SHP77 treated with DMSO at 0.1 percent for 48 hours (cell line): Measurements from ENCODE around the gene MYL2.

ENCODE experiments used
- DNase-seq: peaks from one replicate; lab custom pipeline; 2025; lab: John Stamatoyannopoulos, UW

Gene MYL2

GRCh38 chr12:110930348-110931314 is 10.3 kb upstream of the MYL2 start:
- no peak for DNase-seq

DNA sequence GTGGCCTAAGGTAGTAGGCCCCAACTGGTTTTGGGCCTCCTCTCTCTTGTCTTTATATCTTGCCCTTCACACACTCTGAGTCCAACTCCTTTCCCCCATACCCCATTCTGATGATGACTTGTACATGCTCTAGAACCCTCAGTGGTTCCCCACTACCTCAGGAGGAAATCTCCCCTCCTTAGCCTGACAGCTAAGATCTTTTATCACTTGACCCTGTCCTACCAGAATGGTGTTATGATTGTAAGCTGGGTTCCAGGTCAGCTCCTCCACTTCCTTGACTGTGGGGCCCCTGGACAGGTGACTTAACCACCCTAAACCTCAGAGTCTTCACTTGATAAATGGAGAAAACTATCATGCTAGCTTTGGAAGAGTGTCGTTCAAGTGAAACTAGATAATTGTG is 9.4 kb upstream of the MYL2 start:
- no peak for DNase-seq

DNA sequence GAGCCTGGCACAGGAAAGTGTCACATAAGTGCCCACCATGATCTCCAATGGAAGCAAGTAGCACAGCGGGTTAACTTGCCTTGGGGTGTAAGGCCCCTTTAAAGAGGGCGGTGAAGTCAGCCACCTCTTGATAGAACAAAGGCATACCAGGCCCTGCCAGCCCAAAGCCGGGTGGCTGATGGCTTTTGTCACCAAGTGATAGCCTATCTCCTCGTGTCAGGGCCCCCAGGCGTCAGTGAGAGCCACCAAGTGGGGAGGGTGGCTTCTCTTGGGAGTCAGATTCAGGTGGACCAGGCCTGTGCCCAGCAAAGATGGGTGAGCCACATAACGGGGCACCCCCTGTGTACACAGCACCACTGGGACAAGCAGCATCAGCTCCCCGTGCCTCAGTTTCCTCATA is 8.3 kb upstream of the MYL2 start:
- no peak for DNase-seq

DNA sequence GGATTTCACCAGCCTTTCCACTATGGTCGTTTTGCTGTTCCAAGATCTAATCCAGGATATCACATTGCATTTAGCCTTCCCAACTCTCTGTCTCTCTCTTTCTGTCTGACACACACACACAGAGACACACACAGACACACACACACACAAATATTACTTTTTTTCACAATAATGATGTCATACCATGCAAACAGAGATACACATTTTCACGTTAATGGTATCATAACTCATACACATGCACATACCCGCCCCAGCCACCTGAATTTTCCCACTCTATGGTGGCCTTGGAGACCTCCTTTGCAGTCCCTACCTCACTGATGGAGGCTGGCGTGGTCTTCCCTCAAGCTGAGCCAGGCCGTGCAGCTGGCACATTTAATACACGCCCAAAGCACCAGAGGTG is 7.2 kb upstream of the MYL2 start:
- DNase-seq, result no peak

GRCh38 chr12:110923692-110924334 is 3.4 kb upstream of the MYL2 start:
- DNase-seq, result no peak

DNA sequence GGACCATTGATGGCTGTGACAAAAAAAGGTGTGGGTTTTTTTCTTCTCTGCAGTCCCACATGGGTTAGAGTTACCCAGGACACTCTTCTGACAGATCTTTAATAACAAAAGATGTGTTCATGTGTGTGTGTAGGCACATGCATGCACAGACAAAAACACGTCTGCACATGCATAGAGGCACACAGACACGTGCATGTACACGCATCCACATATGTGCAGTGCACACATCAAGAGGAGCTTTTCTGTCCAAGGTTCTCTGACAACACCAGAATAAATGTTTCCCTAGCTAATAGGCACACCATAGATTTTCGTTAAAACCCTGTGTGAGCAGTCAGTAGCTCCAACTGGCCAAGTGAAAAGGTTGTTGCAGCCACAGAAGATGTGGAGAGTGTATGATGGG is 2.8 kb upstream of the MYL2 start:
- DNase-seq, result no peak

DNA sequence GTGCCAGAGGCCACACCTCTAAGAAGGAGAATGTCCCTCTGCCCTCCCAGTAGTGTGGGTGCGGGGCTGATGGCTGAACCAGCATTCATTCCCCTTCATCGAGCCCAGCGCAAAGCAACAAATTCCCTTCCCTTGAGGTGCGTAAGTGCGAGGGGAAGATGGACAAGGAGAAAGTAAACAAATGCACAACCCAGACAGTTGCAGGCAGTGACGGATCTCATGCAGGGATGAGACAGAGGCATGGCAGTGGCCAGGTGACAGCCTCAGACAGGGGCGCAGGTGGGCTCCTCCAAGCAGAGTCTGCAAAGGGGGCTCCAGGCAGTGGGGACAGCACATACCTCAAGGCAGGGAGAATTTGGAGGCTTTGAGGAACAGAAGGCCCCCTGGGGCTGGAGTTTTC is 2.3 kb upstream of the MYL2 start:
- DNase-seq, result no peak

DNA sequence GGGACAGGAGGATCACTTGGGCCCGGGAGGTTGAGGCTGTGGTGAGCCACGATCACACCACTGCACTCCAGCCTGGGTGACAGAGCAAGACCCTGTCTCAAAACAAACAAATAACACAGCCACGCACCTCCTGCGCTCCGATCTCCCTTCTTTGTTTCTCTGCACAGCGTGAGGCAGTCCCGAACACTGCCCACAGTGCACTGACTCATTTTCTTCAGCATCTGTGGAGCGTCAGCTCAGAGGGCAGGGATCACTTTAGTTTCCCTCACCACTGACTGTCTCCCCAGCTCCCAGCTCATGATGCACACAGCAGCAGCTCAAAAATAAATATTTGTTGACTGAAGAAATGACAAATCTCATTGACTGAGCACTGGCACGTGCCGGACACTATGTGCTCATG is 883 bp upstream of the MYL2 start:
- no peak for DNase-seq

DNA sequence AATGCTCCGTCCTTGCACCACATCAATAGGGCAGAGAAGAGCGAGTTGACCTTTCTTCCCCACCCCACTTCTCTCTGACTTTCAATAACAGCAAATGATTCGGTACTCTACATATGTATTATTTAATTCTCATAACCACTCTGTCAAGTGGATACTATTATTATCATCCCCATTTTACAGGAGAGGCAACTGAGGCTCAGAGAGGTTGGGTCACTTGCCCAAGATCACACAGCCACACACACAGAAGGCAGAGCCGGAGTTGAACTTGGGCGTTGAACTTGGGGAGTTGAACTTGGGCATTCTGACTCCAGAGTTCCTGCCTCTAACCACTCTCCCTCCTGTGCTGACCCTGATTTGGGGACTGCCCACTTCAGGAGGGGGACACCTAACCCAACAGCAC is 659 bp downstream of the MYL2 start:
- no peak for DNase-seq

DNA sequence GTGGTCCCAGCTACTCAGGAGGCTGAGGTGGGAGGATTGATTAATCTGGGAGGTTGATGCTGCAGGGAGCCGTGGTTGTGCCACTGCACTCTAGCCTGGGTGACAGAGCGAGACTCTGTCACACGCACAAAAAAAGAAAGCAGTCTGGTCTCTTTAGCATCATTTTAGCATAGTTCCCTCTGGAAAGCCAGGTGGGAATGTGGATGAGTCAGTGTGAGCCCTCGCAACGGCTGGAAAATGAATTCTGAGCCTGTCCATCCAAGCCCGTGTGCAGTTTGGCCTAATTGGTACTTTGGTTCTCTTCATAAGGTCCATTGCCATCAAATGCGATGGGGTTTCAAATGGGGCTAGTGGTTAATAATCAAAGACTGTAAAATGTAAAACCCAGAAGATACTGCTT is 2.4 kb downstream of the MYL2 start:
- no peak for DNase-seq

DNA sequence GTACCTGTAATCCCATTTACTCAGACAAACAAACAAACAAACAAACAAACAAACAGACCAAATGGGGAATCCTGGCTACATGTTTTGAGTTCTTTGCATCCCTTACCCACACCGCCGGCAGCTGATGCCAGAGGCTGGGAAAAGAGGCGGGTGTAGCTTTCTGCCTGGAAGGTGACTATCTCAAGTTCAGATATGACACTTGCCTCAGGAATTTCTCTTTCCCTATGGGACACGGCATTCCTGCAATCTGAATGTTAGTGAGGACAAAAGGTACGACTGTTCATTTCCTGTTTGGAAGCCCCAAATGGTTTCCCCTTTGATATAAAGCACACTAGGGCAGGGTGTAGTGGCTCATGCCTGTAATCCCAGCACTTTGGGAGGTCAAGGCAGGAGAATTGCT is 2.9 kb downstream of the MYL2 start:
- no peak for DNase-seq

DNA sequence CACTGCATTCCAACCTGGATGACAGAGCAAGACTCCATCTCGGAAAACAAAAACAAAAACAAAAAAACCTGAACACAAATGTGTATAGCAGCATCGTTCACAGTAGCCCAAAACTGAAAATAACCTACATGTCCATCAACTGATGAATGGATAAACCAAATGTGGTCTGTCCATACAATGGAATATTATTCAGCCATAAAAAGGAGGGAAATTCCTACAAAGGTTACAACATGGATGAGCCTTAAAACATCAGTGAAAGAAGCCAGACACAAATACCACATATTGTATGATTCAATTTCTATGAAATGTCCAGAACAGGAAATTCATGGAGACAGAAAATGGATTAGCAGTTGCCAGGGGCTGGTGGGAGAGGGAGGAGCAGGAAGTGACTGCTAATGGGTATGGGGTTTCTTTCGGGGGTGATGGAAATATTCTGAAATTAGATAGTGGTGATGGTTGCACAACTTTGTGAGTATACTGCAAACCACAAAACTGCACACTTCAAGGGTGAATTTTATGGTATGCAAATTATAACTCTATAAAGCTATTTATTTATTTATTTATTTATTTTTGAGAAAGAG is 4.0 kb downstream of the MYL2 start:
- DNase-seq, result no peak

- DNase-seq, result no peak
These were observed 7.0 kb downstream of the MYL2 start for GRCh38 chr12:110913119-110914056.

GRCh38 chr12:110912263-110912662 is 8.1 kb downstream of the MYL2 start:
- DNase-seq, result no peak

GRCh38 chr12:110908377-110909152 is 11.8 kb downstream of the MYL2 start:
- DNase-seq, result no peak

- DNase-seq, result no peak
These were observed 12.8 kb downstream of the MYL2 start for GRCh38 chr12:110907583-110907982.

DNA sequence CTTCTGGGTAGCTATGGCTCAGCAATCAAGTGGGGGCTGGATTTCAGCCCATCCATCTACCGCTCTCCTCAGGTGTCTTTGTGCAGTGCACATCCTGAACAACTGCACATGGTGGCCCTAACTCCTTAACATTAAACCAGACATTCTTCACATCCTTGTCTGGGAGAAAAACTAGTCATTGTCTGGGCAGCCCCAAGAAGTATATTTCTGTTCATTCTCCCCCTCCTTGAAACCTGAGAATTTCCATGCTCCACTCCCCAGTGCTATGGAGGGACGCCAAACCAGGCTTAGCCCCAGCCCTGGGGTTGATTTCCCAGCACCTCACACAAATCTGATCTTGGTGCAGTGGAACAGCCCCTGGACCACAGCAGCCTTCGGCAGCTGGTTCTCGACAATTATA is 13.4 kb downstream of the MYL2 start:
- no peak for DNase-seq

DNA sequence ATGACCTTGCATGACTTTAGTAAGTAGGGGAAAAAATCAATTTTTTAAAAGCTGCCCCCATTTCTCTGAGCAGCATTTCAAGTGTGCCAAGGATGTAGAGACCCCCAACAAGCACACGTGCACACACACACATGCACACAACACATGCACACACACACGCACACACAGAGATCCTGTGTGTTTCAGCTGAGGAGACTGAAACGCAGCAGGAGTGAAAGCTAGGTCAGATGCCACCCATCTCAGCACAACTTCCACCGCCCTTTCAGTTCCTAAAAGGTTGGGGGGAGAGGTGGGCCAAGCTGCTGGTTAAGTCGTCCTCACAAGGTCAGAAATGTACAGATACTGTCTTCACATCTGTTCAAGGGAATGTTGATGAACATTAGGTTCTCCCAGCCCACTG is 13.9 kb downstream of the MYL2 start:
- DNase-seq, result no peak

- no peak for DNase-seq
These were observed 14.3 kb downstream of the MYL2 start for GRCh38 chr12:110906083-110906482.

DNA sequence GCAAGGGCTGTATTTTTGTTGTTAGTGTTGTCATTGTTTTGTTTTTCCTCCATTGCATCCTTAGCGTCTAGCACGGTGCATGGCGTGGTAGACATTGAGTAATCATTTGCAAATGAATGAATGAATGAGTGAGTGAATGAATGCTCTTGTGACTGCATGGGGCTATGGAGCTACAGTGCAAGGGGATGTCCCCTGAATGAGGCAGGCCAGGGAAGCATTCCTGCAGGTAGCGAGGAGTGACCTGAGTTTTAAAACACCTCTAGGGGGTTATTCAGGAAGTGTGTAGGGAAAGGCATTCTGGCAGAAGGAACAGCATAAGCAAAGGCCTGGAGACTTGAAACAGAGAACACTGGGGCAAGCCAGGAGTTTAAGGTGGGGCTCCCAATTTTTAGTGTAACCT is 16.9 kb downstream of the MYL2 start:
- DNase-seq, result no peak

DNA sequence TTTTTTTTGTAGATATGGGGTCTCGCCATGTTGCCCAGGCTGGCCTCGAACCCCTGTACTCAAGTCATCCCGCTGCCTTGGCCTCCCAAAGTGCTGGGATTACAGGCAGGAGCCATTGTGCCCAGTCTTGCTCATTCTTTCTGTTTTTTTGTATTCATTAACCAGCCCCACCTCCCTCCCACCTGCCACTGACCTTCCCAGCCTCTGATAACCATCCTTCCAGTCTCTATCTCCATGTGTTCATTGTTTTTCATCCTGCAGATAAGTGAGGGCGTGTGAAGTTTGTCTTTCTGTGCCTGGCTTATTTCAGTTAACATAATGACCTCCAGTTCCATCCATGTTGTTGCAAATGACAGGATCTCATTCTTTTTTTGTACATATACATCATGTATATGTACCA is 19.0 kb downstream of the MYL2 start:
- DNase-seq, result no peak
